ENCODE data around the gene SND1.

The SND1 gene

GRCh38 chr7:128115336-128115820, 463.4 kb downstream of the SND1 start:
- ChIA-PET CTCF (interaction anchor here (0.6 kb wide), 1 partner anchor 386 kb away, joined by 3 read pairs; no protein-coding TSS in a partner anchor), POLR2A (no interaction called here)
- TF ChIP-seq BHLHE40 (IDR thresholded peaks at IDR 0.05; ENCODE audit: borderline replicate concordance) (no peak), L3MBTL2 (conservative IDR thresholded peaks at IDR 0.05) (no peak), ARNT (IDR thresholded peaks at IDR 0.05) (no peak), ELF4 (IDR thresholded peaks at IDR 0.05) (no peak), CTBP1 (IDR thresholded peaks at IDR 0.05; ENCODE audit: borderline replicate concordance) (no peak), TARDBP (IDR thresholded peaks at IDR 0.05) (no peak), NFRKB (IDR thresholded peaks at IDR 0.05) (no peak), FOXM1 (IDR thresholded peaks at IDR 0.05; ENCODE audit: borderline replicate concordance) (no peak), SP1 (IDR thresholded peaks at IDR 0.05) (no peak), PKNOX1 (IDR thresholded peaks at IDR 0.05) (no peak), FOXA1 (IDR thresholded peaks at IDR 0.05) (no peak), ZNF384 (IDR thresholded peaks at IDR 0.05) (no peak), HDGF (IDR thresholded peaks at IDR 0.05; ENCODE audit: borderline replicate concordance) (no peak), SUZ12 (IDR thresholded peaks at IDR 0.05) (no peak), FOXK2 (IDR thresholded peaks at IDR 0.05) (no peak)
- DNase-seq (ENCODE audit: extremely low spot score) = no peak

- DNase-seq (ENCODE audit: extremely low spot score) = no peak
- CTCF ChIA-PET = interaction anchor here (0.6 kb wide), 1 partner anchor 387 kb away, joined by 3 read pairs; no protein-coding TSS in a partner anchor
- TF ChIP-seq FOXK2 (IDR thresholded peaks at IDR 0.05) (no peak), SP1 (IDR thresholded peaks at IDR 0.05) (no peak), HDGF (IDR thresholded peaks at IDR 0.05; ENCODE audit: borderline replicate concordance) (no peak), TARDBP (IDR thresholded peaks at IDR 0.05) (no peak), ARNT (IDR thresholded peaks at IDR 0.05) (no peak), LEF1 (IDR thresholded peaks at IDR 0.05; ENCODE audit: borderline replicate concordance) (no peak), SUZ12 (IDR thresholded peaks at IDR 0.05) (no peak), PKNOX1 (IDR thresholded peaks at IDR 0.05) (no peak), ELF4 (IDR thresholded peaks at IDR 0.05) (no peak), NFRKB (IDR thresholded peaks at IDR 0.05) (no peak)
- POLR2A ChIA-PET = no interaction called here
These were observed 464.1 kb downstream of the SND1 start for GRCh38 chr7:128115821-128116723.

GRCh38 chr7:128116740-128117139, 464.7 kb downstream of the SND1 start:
- TF ChIP-seq FOXA1 (IDR thresholded peaks at IDR 0.05) (no peak), CTBP1 (IDR thresholded peaks at IDR 0.05; ENCODE audit: borderline replicate concordance) (no peak), SP1 (IDR thresholded peaks at IDR 0.05) (no peak), ELF4 (IDR thresholded peaks at IDR 0.05) (no peak), LEF1 (IDR thresholded peaks at IDR 0.05; ENCODE audit: borderline replicate concordance) (no peak), PKNOX1 (IDR thresholded peaks at IDR 0.05) (no peak)
- POLR2A ChIA-PET = no interaction called here
- CTCF ChIA-PET = no interaction called here
- DNase-seq (ENCODE audit: extremely low spot score) = no peak

- no peak for DNase-seq (ENCODE audit: extremely low spot score)
- TF ChIP-seq BHLHE40 (IDR thresholded peaks at IDR 0.05; ENCODE audit: borderline replicate concordance) (no peak), ZNF384 (IDR thresholded peaks at IDR 0.05) (no peak), ARNT (IDR thresholded peaks at IDR 0.05) (no peak), SP1 (IDR thresholded peaks at IDR 0.05) (no peak), NFRKB (IDR thresholded peaks at IDR 0.05) (no peak), SUZ12 (IDR thresholded peaks at IDR 0.05) (no peak), FOXM1 (IDR thresholded peaks at IDR 0.05; ENCODE audit: borderline replicate concordance) (no peak), L3MBTL2 (conservative IDR thresholded peaks at IDR 0.05) (no peak), FOXA1 (IDR thresholded peaks at IDR 0.05) (no peak), CTBP1 (IDR thresholded peaks at IDR 0.05; ENCODE audit: borderline replicate concordance) (no peak), HDGF (IDR thresholded peaks at IDR 0.05; ENCODE audit: borderline replicate concordance) (no peak), TARDBP (IDR thresholded peaks at IDR 0.05) (no peak), PKNOX1 (IDR thresholded peaks at IDR 0.05) (no peak), ELF4 (IDR thresholded peaks at IDR 0.05) (no peak), LEF1 (IDR thresholded peaks at IDR 0.05; ENCODE audit: borderline replicate concordance) (no peak), FOXK2 (IDR thresholded peaks at IDR 0.05) (no peak)
- ChIA-PET POLR2A (no interaction called here), CTCF (no interaction called here)
These were observed 465.7 kb downstream of the SND1 start for GRCh38 chr7:128117691-128118090.

- TF ChIP-seq CTBP1 (IDR thresholded peaks at IDR 0.05; ENCODE audit: borderline replicate concordance) (no peak), ELF4 (IDR thresholded peaks at IDR 0.05) (no peak), ARNT (IDR thresholded peaks at IDR 0.05) (no peak), PKNOX1 (IDR thresholded peaks at IDR 0.05) (no peak), FOXM1 (IDR thresholded peaks at IDR 0.05; ENCODE audit: borderline replicate concordance) (no peak), SUZ12 (IDR thresholded peaks at IDR 0.05) (no peak), ZNF384 (IDR thresholded peaks at IDR 0.05) (no peak), TARDBP (IDR thresholded peaks at IDR 0.05) (no peak), HDGF (IDR thresholded peaks at IDR 0.05; ENCODE audit: borderline replicate concordance) (no peak), LEF1 (IDR thresholded peaks at IDR 0.05; ENCODE audit: borderline replicate concordance) (no peak), NFRKB (IDR thresholded peaks at IDR 0.05) (no peak), L3MBTL2 (conservative IDR thresholded peaks at IDR 0.05) (no peak), FOXK2 (IDR thresholded peaks at IDR 0.05) (no peak), FOXA1 (IDR thresholded peaks at IDR 0.05) (no peak), BHLHE40 (IDR thresholded peaks at IDR 0.05; ENCODE audit: borderline replicate concordance) (no peak), SP1 (IDR thresholded peaks at IDR 0.05) (no peak)
- no peak for DNase-seq (ENCODE audit: extremely low spot score)
- CTCF ChIA-PET = no interaction called here
- POLR2A ChIA-PET = no interaction called here
These were observed 467.0 kb downstream of the SND1 start for GRCh38 chr7:128119036-128119435.
